GM12864 (cell line): ENCODE results near the gene SEC22C.

Experiments
- DNase-seq: peaks from one replicate; pipeline ENCODE4 v3.0.0-alpha.2; 2011; ENCODE audit warnings: low read depth
- H3K4me3 ChIP-seq: 2 replicates; pipeline ENCODE4 v1.5.1; 2011; ENCODE audit warnings: mild to moderate bottlenecking, low read depth, low read length, control low read depth
- CTCF ChIP-seq: IDR thresholded peaks from 2 replicates; pipeline ENCODE4 v1.5.1; 2011; ENCODE audit warnings: low read depth, mild to moderate bottlenecking, moderate library complexity, low read length, control low read depth, inconsistent platforms; ENCODE audit errors: missing control alignments

The SEC22C gene

GRCh38 chr3:42547401-42547945, 34.3 kb downstream of the SEC22C start:
- TF ChIP-seq CTCF = peak; percentile 97
- H3K4me3 ChIP-seq = no peak overlapping the region
- no peak for DNase-seq

- TF ChIP-seq CTCF = no peak
Observed at GRCh38 chr3:42546691-42547213, 35.0 kb downstream of the SEC22C start.

GRCh38 chr3:42545284-42545900, 36.4 kb downstream of the SEC22C start:
- no peak for DNase-seq
- TF ChIP-seq CTCF = no peak
- H3K4me3 ChIP-seq = no peak overlapping the region

More at GRCh38 chr3:42546691-42547213, 35.0 kb downstream of the SEC22C start:
- no peak overlapping the region for H3K4me3 ChIP-seq
- no peak for DNase-seq

GRCh38 chr3:42544492-42545283, 37.1 kb downstream of the SEC22C start:
- no peak for TF ChIP-seq CTCF
- H3K4me3 ChIP-seq = no peak overlapping the region
- no peak for DNase-seq

- no peak for DNase-seq
- no peak for TF ChIP-seq CTCF
- H3K4me3 ChIP-seq = no peak overlapping the region
Observed at GRCh38 chr3:42541079-42541478, 40.7 kb downstream of the SEC22C start.

GRCh38 chr3:42539871-42540714, 41.7 kb downstream of the SEC22C start:
- no peak overlapping the region for H3K4me3 ChIP-seq
- TF ChIP-seq CTCF = peak; percentile 81
- no peak for DNase-seq
